ENCODE measurements around the gene BCAR1. TPM values are rescaled to one million over a fixed set of nuclear protein-coding genes. Genes with fewer than 3 reads are reported as not detected.
"Not testable (repeated sequence)": the region's sequence is repeated elsewhere in the genome, so short reads cannot be mapped to it uniquely, and the experiment has no call there.

The BCAR1 gene
- polyA plus RNA-seq, 3 donors, result 37.1 to 44.2 (median 37.2) TPM

GRCh38 chr16:75225678-75226515, 25.5 kb downstream of the BCAR1 start:
- no peak for DNase-seq (ENCODE audit: low read depth in 3 of 3, low spot score in 2 of 3)

DNA sequence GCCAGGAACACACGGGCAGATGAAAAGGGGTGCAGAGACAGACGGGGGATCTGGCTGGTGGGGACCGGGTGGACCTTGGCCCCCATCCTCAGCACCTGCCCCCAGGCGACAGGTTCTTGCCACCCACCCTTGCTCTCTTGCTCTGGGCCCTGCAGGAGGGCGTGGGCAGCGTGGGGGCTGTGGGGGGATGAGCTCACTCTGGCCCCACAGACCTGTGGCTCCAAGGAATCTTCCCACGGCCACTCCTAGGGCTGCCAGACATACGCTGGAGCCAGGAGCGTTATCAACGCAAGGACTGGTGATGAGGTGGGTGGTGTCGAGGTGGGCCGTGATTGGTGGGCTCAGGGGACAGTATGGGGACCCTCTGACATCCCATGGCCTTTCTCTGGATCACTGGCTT, 26.3 kb downstream of the BCAR1 start:
- no peak for DNase-seq (ENCODE audit: low read depth in 3 of 3, low spot score in 2 of 3)

- no peak for DNase-seq (ENCODE audit: low read depth in 3 of 3, low spot score in 2 of 3)
Measured at GRCh38 chr16:75224306-75225082, 26.9 kb downstream of the BCAR1 start.

GRCh38 chr16:75223129-75223528, 28.3 kb downstream of the BCAR1 start:
- not testable (repeated sequence) for DNase-seq (ENCODE audit: low read depth in 3 of 3, low spot score in 2 of 3)

GRCh38 chr16:75222271-75222783, 29.1 kb downstream of the BCAR1 start:
- no peak for DNase-seq (ENCODE audit: low read depth in 3 of 3, low spot score in 2 of 3)

DNA sequence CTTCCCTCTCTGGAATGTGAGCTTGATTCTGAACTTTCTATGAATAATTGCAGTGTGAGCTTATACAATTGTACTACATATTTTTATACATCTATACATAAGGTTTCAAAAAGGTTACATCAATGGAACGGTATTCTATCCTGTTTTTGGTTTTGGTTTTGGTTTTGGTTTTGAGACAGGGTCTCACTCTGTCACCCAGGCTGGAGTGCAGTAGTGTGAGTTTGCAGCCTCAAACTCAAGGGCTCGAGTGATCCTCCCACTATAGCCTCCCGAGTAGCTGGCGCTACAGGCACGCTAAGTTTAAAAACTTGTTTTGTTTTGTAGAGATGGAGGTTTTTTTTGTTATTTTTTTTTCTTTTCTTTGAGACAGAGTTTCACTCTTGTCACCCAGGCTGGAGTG, 31.6 kb downstream of the BCAR1 start:
- DNase-seq (ENCODE audit: low read depth in 3 of 3, low spot score in 2 of 3), result no peak

- no peak for DNase-seq (ENCODE audit: low read depth in 3 of 3, low spot score in 2 of 3)
Measured at GRCh38 chr16:75219088-75219487, 32.3 kb downstream of the BCAR1 start.

DNA sequence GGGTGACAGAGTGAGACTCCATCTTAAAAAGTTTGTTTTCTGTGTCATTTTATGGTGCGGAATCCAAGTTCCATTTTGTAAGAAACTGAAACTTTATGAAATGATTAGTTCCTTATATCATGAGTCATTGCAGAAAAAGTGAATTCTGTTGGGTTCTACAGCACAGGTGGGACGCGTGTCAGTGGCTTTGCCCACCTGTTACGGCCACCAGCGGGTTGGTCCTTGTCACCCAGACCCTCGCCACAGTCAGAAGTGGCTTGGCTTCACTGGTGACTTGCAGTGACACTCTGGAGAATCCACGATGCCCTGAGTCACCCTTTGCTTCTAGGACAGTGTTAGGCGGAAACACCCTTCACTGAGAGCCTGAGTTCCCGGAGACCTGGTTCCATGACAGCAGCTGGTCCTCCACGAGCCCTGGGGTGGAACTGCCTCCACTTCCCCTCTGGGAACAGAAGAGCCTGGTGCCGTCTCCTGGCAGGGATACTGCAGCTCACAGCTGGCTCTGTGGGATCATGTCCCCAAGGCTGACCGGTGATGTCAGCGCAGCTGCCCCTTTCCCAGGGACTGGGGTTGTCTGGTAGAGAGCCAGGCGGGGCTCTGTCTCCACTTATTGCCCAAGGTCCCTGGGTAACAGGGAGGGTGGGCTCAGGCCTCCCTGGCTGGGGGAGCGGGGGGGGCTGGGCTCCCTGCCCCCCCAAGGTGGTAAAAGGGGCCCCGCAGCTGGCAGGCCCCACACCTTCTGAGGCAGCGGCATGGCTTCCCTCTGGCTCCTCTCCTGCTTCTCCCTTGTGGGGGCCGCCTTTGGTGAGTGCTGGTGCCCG, 33.0 kb downstream of the BCAR1 start, which contains the start of gene CTRB1:
Gene CTRB1 (plus strand): TSS at position 733 of the 821 bp plus-strand sequence. CDS start 20 bp downstream, at position 753.
- DNase-seq (ENCODE audit: low read depth in 3 of 3, low spot score in 2 of 3), result no peak

- no peak for DNase-seq (ENCODE audit: low read depth in 3 of 3, low spot score in 2 of 3)
Measured at GRCh38 chr16:75217389-75217851, 34.0 kb downstream of the BCAR1 start.

DNA sequence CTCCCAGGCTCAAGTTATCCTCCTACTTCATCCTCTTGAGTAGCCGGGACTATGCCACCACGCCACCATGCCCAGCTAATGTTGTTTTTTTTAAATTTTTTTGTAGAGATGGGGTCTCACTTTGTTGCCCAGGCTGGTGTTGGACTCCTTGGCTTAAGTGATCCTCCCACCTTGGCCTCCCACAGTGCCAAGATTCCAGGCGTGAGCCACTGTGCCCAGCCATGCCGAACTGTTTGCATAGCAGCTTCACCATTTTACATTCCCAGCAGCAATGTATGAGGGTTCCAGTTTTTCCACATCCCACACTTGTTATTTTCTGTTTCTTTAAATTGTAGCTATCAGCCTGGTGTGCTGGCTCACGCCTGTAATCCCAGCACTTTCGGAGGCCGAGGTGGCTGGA, 34.8 kb downstream of the BCAR1 start:
- DNase-seq (ENCODE audit: low read depth in 3 of 3, low spot score in 2 of 3), result no peak

GRCh38 chr16:75216127-75216526, 35.3 kb downstream of the BCAR1 start:
- DNase-seq (ENCODE audit: low read depth in 3 of 3, low spot score in 2 of 3), result no peak

- not testable (repeated sequence) for DNase-seq (ENCODE audit: low read depth in 3 of 3, low spot score in 2 of 3)
Measured at GRCh38 chr16:75211286-75211685, 40.1 kb downstream of the BCAR1 start.

GRCh38 chr16:75209944-75210343, 41.5 kb downstream of the BCAR1 start:
- DNase-seq (ENCODE audit: low read depth in 3 of 3, low spot score in 2 of 3), result no peak

- DNase-seq (ENCODE audit: low read depth in 3 of 3, low spot score in 2 of 3), result not testable (repeated sequence)
Measured at GRCh38 chr16:75209514-75209913, 41.9 kb downstream of the BCAR1 start.

DNA sequence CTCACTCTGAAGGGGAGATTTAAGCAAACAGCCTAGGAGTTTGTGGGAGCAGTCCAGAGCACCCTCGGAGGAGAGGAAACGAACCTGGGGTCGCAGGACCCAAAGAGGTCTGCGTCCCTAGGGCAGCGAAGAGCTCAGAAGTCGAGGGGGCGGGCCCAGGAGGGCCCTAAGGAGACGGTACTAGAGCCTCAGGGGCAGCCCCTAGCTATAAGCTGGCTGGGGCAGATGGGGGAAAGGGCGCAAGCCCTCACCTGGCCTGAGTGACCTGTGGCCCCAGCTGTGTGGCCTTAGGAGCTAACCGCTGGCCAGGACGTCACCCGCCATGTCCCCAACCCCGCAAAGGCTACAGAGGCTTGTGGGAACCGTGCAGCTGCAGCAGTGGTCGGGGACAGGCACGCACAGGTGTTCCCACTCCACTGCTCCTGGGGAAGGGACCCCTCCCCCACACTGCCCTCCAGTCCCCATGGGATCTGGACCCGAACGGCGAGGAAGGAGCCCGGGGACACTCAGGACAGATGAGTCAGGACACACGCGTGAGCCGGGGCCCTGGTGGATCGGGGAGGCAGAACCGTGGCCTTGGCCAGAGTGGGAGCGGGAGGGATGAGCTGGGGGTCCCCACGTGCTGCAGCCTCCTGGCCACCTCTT, 42.4 kb downstream of the BCAR1 start:
- DNase-seq (ENCODE audit: low read depth in 3 of 3, low spot score in 2 of 3), result no peak

GRCh38 chr16:75208242-75208825, 43.1 kb downstream of the BCAR1 start:
- no peak for DNase-seq (ENCODE audit: low read depth in 3 of 3, low spot score in 2 of 3)

- no peak for DNase-seq (ENCODE audit: low read depth in 3 of 3, low spot score in 2 of 3)
Measured at GRCh38 chr16:75207831-75208230, 43.6 kb downstream of the BCAR1 start.

DNA sequence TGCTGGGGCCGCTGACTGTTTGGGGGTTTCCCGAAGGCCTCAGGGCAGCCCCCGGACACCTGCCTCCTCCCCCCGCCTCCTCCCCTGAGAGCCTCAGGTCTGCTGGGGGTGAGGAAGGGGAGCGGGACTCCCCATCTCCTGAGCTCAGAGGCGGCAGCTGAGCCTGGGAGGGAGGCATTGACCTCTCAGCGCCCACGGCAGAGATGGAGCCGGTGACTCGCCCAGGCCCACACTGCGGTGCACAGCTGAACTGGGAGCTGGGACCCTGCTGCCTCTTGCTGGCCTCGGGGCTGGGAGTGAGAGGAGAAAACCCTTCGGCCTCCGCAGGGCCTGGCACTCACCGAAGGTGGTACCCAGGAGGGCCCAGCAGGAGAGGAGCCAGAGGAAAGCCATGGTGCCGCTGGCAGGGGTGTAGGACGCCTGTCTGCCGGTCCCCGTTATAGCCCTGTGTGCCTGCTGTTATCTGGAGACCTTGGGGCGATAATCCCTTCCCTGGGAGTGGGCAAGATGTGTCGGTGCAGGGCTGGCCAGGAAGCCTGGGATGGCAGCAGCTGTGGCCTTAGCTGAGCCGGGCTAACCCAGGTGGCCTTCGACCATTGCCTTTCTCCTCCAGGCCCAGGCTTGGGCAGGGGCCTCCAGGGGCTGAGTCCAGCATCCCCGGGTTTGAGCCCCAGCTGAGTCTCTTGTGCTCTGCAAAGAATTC, 44.5 kb downstream of the BCAR1 start, which contains the start of gene CTRB2:
Gene CTRB2 (minus strand): TSS at position 413 of the 703 bp plus-strand sequence. CDS start 20 bp downstream, at position 393.
- no peak for DNase-seq (ENCODE audit: low read depth in 3 of 3, low spot score in 2 of 3)
